Measurements from ENCODE around the gene UGT1A9. TPM values are rescaled to one million over a fixed set of nuclear protein-coding genes. Genes with fewer than 3 reads are reported as not detected.
"Not testable (repeated sequence)": the region's sequence is repeated elsewhere in the genome, so short reads cannot be mapped to it uniquely, and the experiment has no call there.

UGT1A9 gene
- total and polyA plus RNA-seq, 9 donors, result not detected

GRCh38 chr2:233655043-233655442, 16.7 kb upstream of the UGT1A9 start:
- no peaks in the 10 kb centered on the region for H3K4me1 ChIP-seq (ENCODE audit: control insufficient read depth, insufficient read depth, low read length)
- no peaks in the 10 kb centered on the region for H3K9me3 ChIP-seq (replicated peaks; ENCODE audit: control insufficient read depth, low read depth, low read length)
- no peaks in the 10 kb centered on the region for H3K36me3 ChIP-seq (ENCODE audit: control insufficient read depth, insufficient read depth, low read length)
- 29% methylated on average over 1 of the region's 1 CpG for WGBS (ENCODE audit: insufficient coverage)
- no peak for DNase-seq
- no peak overlapping the region for H3K27ac ChIP-seq (ENCODE audit: low read length)
- H3K27me3 ChIP-seq (ENCODE audit: control insufficient read depth, insufficient read depth, low read length), result no peaks in the 10 kb centered on the region
- no peak overlapping the region for H3K4me3 ChIP-seq (ENCODE audit: low read length)

GRCh38 chr2:233655943-233656342, 15.8 kb upstream of the UGT1A9 start:
- H3K4me1 ChIP-seq (ENCODE audit: control insufficient read depth, insufficient read depth, low read length); H3K4me3 ChIP-seq (ENCODE audit: low read length); H3K36me3 ChIP-seq (ENCODE audit: control insufficient read depth, insufficient read depth, low read length); DNase-seq; H3K27ac ChIP-seq (ENCODE audit: low read length); H3K27me3 ChIP-seq (ENCODE audit: control insufficient read depth, insufficient read depth, low read length); H3K9me3 ChIP-seq (replicated peaks; ENCODE audit: control insufficient read depth, low read depth, low read length): not testable (repeated sequence)
- no CpG with 5 or more reads among the region's 3 CpGs for WGBS (ENCODE audit: insufficient coverage)

- no peaks in the 10 kb centered on the region for H3K36me3 ChIP-seq (ENCODE audit: control insufficient read depth, insufficient read depth, low read length)
- 82% methylated on average over 8 of the region's 10 CpGs for WGBS (ENCODE audit: insufficient coverage)
- no peaks in the 10 kb centered on the region for H3K27me3 ChIP-seq (ENCODE audit: control insufficient read depth, insufficient read depth, low read length)
- H3K9me3 ChIP-seq (replicated peaks; ENCODE audit: control insufficient read depth, low read depth, low read length), result no peaks in the 10 kb centered on the region
- H3K4me1 ChIP-seq (ENCODE audit: control insufficient read depth, insufficient read depth, low read length), result no peaks in the 10 kb centered on the region
- no peak for DNase-seq
- no peak overlapping the region for H3K4me3 ChIP-seq (ENCODE audit: low read length)
- H3K27ac ChIP-seq (ENCODE audit: low read length), result no peak overlapping the region
Measured at GRCh38 chr2:233656443-233656842, 15.3 kb upstream of the UGT1A9 start.

- Histone ChIP-seq H3K27me3 (ENCODE audit: control insufficient read depth, insufficient read depth, low read length) (no peaks in the 10 kb centered on the region), H3K27ac (ENCODE audit: low read length) (no peak overlapping the region), H3K9me3 (replicated peaks; ENCODE audit: control insufficient read depth, low read depth, low read length) (no peaks in the 10 kb centered on the region), H3K4me3 (ENCODE audit: low read length) (no peak overlapping the region), H3K4me1 (ENCODE audit: control insufficient read depth, insufficient read depth, low read length) (no peaks in the 10 kb centered on the region), H3K36me3 (ENCODE audit: control insufficient read depth, insufficient read depth, low read length) (no peaks in the 10 kb centered on the region)
- no peak for DNase-seq
Measured at GRCh38 chr2:233658610-233659009, 13.1 kb upstream of the UGT1A9 start.

- no CpG with 5 or more reads among the region's 1 CpG for WGBS (ENCODE audit: insufficient coverage)
- no peaks in the 10 kb centered on the region for H3K9me3 ChIP-seq (replicated peaks; ENCODE audit: control insufficient read depth, low read depth, low read length)
- no peaks in the 10 kb centered on the region for H3K4me1 ChIP-seq (ENCODE audit: control insufficient read depth, insufficient read depth, low read length)
- no peaks in the 10 kb centered on the region for H3K36me3 ChIP-seq (ENCODE audit: control insufficient read depth, insufficient read depth, low read length)
- no peak overlapping the region for H3K27ac ChIP-seq (ENCODE audit: low read length)
- no peak overlapping the region for H3K4me3 ChIP-seq (ENCODE audit: low read length)
- H3K27me3 ChIP-seq (ENCODE audit: control insufficient read depth, insufficient read depth, low read length), result no peaks in the 10 kb centered on the region
- DNase-seq, result no peak
Measured at GRCh38 chr2:233663911-233664310, 7.8 kb upstream of the UGT1A9 start.

GRCh38 chr2:233668605-233669260, 3.0 kb upstream of the UGT1A9 start:
- no peak overlapping the region for H3K27ac ChIP-seq (ENCODE audit: low read length)
- H3K4me3 ChIP-seq (ENCODE audit: low read length), result no peak overlapping the region
- no peaks in the 10 kb centered on the region for H3K27me3 ChIP-seq (ENCODE audit: control insufficient read depth, insufficient read depth, low read length)
- no peak for DNase-seq
- no peaks in the 10 kb centered on the region for H3K4me1 ChIP-seq (ENCODE audit: control insufficient read depth, insufficient read depth, low read length)
- H3K36me3 ChIP-seq (ENCODE audit: control insufficient read depth, insufficient read depth, low read length), result no peaks in the 10 kb centered on the region
- H3K9me3 ChIP-seq (replicated peaks; ENCODE audit: control insufficient read depth, low read depth, low read length), result no peaks in the 10 kb centered on the region
- WGBS (ENCODE audit: insufficient coverage), result no CpG with 5 or more reads among the region's 4 CpGs

GRCh38 chr2:233672886-233673285, 1.2 kb downstream of the UGT1A9 start:
- H3K27me3 ChIP-seq (ENCODE audit: control insufficient read depth, insufficient read depth, low read length), result no peaks in the 10 kb centered on the region
- no peaks in the 10 kb centered on the region for H3K4me1 ChIP-seq (ENCODE audit: control insufficient read depth, insufficient read depth, low read length)
- H3K36me3 ChIP-seq (ENCODE audit: control insufficient read depth, insufficient read depth, low read length), result no peaks in the 10 kb centered on the region
- H3K9me3 ChIP-seq (replicated peaks; ENCODE audit: control insufficient read depth, low read depth, low read length), result no peaks in the 10 kb centered on the region
- no peak for DNase-seq
- WGBS (ENCODE audit: insufficient coverage), result no CpG with 5 or more reads among the region's 3 CpGs
- no peak overlapping the region for H3K4me3 ChIP-seq (ENCODE audit: low read length)
- no peak overlapping the region for H3K27ac ChIP-seq (ENCODE audit: low read length)

- H3K27ac ChIP-seq (ENCODE audit: low read length), result no peak overlapping the region
- H3K36me3 ChIP-seq (ENCODE audit: control insufficient read depth, insufficient read depth, low read length), result no peaks in the 10 kb centered on the region
- H3K4me3 ChIP-seq (ENCODE audit: low read length), result no peak overlapping the region
- no peaks in the 10 kb centered on the region for H3K27me3 ChIP-seq (ENCODE audit: control insufficient read depth, insufficient read depth, low read length)
- H3K9me3 ChIP-seq (replicated peaks; ENCODE audit: control insufficient read depth, low read depth, low read length), result no peaks in the 10 kb centered on the region
- no peak for DNase-seq
- no peaks in the 10 kb centered on the region for H3K4me1 ChIP-seq (ENCODE audit: control insufficient read depth, insufficient read depth, low read length)
Measured at GRCh38 chr2:233673896-233674295, 2.2 kb downstream of the UGT1A9 start.

GRCh38 chr2:233674314-233674713, 2.6 kb downstream of the UGT1A9 start:
- H3K4me3 ChIP-seq (ENCODE audit: low read length), result no peak overlapping the region
- no peak overlapping the region for H3K27ac ChIP-seq (ENCODE audit: low read length)
- no CpG with 5 or more reads among the region's 1 CpG for WGBS (ENCODE audit: insufficient coverage)
- H3K27me3 ChIP-seq (ENCODE audit: control insufficient read depth, insufficient read depth, low read length), result no peaks in the 10 kb centered on the region
- no peak for DNase-seq
- no peaks in the 10 kb centered on the region for H3K36me3 ChIP-seq (ENCODE audit: control insufficient read depth, insufficient read depth, low read length)
- H3K4me1 ChIP-seq (ENCODE audit: control insufficient read depth, insufficient read depth, low read length), result no peaks in the 10 kb centered on the region
- H3K9me3 ChIP-seq (replicated peaks; ENCODE audit: control insufficient read depth, low read depth, low read length), result no peaks in the 10 kb centered on the region

- WGBS (ENCODE audit: insufficient coverage), result 0% methylated on average over 1 of the region's 4 CpGs
- no peaks in the 10 kb centered on the region for H3K36me3 ChIP-seq (ENCODE audit: control insufficient read depth, insufficient read depth, low read length)
- no peak overlapping the region for H3K4me3 ChIP-seq (ENCODE audit: low read length)
- no peaks in the 10 kb centered on the region for H3K27me3 ChIP-seq (ENCODE audit: control insufficient read depth, insufficient read depth, low read length)
- H3K9me3 ChIP-seq (replicated peaks; ENCODE audit: control insufficient read depth, low read depth, low read length), result no peaks in the 10 kb centered on the region
- DNase-seq, result no peak
- no peak overlapping the region for H3K27ac ChIP-seq (ENCODE audit: low read length)
- no peaks in the 10 kb centered on the region for H3K4me1 ChIP-seq (ENCODE audit: control insufficient read depth, insufficient read depth, low read length)
Measured at GRCh38 chr2:233674995-233675394, 3.3 kb downstream of the UGT1A9 start.

GRCh38 chr2:233676046-233676445, 4.3 kb downstream of the UGT1A9 start:
- H3K27me3 ChIP-seq (ENCODE audit: control insufficient read depth, insufficient read depth, low read length), result no peaks in the 10 kb centered on the region

More at GRCh38 chr2:233676046-233676445, 4.3 kb downstream of the UGT1A9 start:
- Histone ChIP-seq H3K36me3 (ENCODE audit: control insufficient read depth, insufficient read depth, low read length) (no peaks in the 10 kb centered on the region), H3K27ac (ENCODE audit: low read length) (no peak overlapping the region), H3K4me3 (ENCODE audit: low read length) (no peak overlapping the region), H3K4me1 (ENCODE audit: control insufficient read depth, insufficient read depth, low read length) (no peaks in the 10 kb centered on the region), H3K9me3 (replicated peaks; ENCODE audit: control insufficient read depth, low read depth, low read length) (no peaks in the 10 kb centered on the region)
- WGBS (ENCODE audit: insufficient coverage), result no CpG with 5 or more reads among the region's 2 CpGs
- DNase-seq, result no peak
